NCI-H146 (cell line): Measurements from ENCODE around the gene SHROOM2.
"Not testable (repeated sequence)": the region's sequence is repeated elsewhere in the genome, so short reads cannot be mapped to it uniquely, and the experiment has no call there.

Source experiments
- DNase-seq: peaks from one replicate; lab custom pipeline; 2025; lab: John Stamatoyannopoulos, UW

SHROOM2 gene

GRCh38 chrX:9829308-9830267 is 43.4 kb downstream of the SHROOM2 start:
- DNase-seq, result no peak

- DNase-seq, result no peak
Measured at GRCh38 chrX:9832811-9833210, 46.6 kb downstream of the SHROOM2 start.

- no peak for DNase-seq
Measured at GRCh38 chrX:9835585-9836210, 49.5 kb downstream of the SHROOM2 start.

GRCh38 chrX:9842541-9842940 is 56.3 kb downstream of the SHROOM2 start:
- DNase-seq, result no peak

GRCh38 chrX:9844936-9845577 is 58.8 kb downstream of the SHROOM2 start:
- DNase-seq, result no peak

GRCh38 chrX:9845578-9845952 is 59.3 kb downstream of the SHROOM2 start:
- DNase-seq, result no peak

GRCh38 chrX:9846631-9847030 is 60.4 kb downstream of the SHROOM2 start:
- DNase-seq, result no peak

GRCh38 chrX:9847071-9847470 is 60.8 kb downstream of the SHROOM2 start:
- no peak for DNase-seq

- peak; percentile 63 for DNase-seq
Measured at GRCh38 chrX:9848718-9849479, 62.7 kb downstream of the SHROOM2 start.

GRCh38 chrX:9851890-9852289 is 65.7 kb downstream of the SHROOM2 start:
- no peak for DNase-seq

GRCh38 chrX:9853307-9853706 is 67.1 kb downstream of the SHROOM2 start:
- no peak for DNase-seq

GRCh38 chrX:9855561-9856283 is 69.5 kb downstream of the SHROOM2 start:
- DNase-seq, result no peak

GRCh38 chrX:9856588-9856987 is 70.4 kb downstream of the SHROOM2 start:
- no peak for DNase-seq

- DNase-seq, result no peak
Measured at GRCh38 chrX:9857575-9858474, 71.6 kb downstream of the SHROOM2 start.

- not testable (repeated sequence) for DNase-seq
Measured at GRCh38 chrX:9858684-9859083, 72.5 kb downstream of the SHROOM2 start.

- no peak for DNase-seq
Measured at GRCh38 chrX:9859711-9860555, 73.7 kb downstream of the SHROOM2 start.

GRCh38 chrX:9860826-9861225 is 74.6 kb downstream of the SHROOM2 start:
- DNase-seq, result no peak

GRCh38 chrX:9861711-9862110 is 75.5 kb downstream of the SHROOM2 start:
- DNase-seq, result no peak

- no peak for DNase-seq
Measured at GRCh38 chrX:9862525-9862924, 76.3 kb downstream of the SHROOM2 start.
